CD4-positive, alpha-beta T cell treated with Interleukin-10 for 1 hour (primary cell): ENCODE measurements around the gene ALS2.
"Not testable (repeated sequence)": the region's sequence is repeated elsewhere in the genome, so short reads cannot be mapped to it uniquely, and the experiment has no call there.

ENCODE experiments used
- DNase-seq: peaks from one replicate; pipeline ENCODE4 v3.0.0-alpha.2; 2020

ALS2 gene

GRCh38 chr2:201671205-201671604 is 109.5 kb downstream of the ALS2 start:
- not testable (repeated sequence) for DNase-seq

DNA sequence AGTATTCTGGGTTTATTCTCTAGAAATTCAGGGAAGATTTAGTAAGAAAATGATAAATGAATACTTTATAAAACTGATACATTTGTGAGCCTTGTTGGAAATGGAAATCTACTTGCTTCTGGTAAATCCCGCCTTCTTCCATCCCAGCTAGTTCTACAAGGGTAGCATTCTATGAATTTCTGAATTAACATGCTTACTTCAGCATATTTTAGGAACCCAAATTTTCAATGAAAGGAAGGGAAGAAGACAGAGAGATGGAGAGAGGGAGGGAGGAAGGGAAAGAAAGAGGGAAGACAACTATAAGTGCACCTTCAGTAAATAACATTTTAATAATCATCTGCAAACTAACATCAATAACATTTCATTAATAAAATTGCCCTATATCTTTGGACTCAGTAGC is 110.9 kb downstream of the ALS2 start:
- DNase-seq, result no peak

- DNase-seq, result no peak
These were observed 112.3 kb downstream of the ALS2 start for GRCh38 chr2:201668402-201668910.

GRCh38 chr2:201664334-201664733 is 116.4 kb downstream of the ALS2 start:
- DNase-seq, result no peak

DNA sequence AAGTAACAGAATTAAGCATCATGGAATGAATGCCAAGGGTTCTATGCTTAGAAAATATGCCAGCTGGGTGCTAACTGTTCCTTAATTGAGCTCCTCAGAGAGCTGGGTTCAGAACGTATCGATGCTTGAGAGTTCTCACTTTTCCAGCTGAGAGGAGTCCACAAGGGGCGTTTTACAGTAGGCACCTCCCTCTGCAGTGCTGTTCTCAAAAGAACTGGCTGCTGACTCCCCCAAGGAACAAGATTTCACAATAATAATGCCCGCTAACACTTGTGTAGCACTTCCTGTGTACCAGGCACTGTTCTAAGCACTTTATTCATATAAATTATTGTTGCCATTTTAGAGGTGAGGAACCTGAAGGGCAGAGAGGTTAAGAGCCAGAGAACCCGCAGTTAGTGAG is 119.4 kb downstream of the ALS2 start:
- no peak for DNase-seq

GRCh38 chr2:201660293-201660895 is 120.3 kb downstream of the ALS2 start:
- no peak for DNase-seq

DNA sequence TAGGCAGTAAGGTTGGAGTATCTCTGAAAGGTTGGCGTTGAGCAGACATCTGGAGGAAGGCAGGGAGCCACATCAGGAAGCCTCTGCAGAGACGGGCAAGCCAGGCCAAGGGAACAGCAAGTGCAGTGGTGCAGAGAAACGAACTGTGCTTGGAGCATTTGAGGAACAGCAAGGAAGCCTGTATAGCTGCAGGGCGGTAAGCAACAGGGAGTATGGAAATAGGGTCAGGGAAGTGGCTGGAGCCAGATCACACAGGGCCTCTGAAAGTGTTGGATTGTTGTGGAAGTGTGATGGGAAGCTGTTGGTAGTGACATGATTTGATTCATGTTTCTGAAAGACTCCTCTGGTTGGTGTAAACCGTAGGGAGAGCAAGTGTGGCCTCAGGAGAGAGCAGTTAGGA is 124.0 kb downstream of the ALS2 start:
- no peak for DNase-seq

GRCh38 chr2:201656102-201656501 is 124.6 kb downstream of the ALS2 start:
- peak; percentile 49 for DNase-seq

- DNase-seq, result no peak
These were observed 125.9 kb downstream of the ALS2 start for GRCh38 chr2:201654616-201655384.

DNA sequence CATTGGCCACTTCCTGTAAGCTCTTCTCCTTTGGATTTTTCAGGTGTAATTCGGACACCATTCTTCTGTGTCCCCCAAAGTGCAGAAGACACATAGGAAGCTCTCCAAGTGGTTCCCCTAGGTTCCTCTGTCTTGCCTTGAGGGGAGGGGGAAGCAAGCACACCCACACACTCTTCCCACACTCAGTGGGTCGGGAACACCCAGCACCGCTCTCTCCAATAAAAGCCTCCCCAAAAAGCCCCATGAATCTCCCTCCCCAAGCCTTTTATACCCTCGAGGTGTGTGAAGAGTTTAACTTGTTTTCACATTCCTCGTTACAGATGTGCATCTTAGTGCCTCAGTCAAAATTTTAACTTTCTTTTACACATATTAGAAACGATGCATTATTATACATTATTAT is 127.5 kb downstream of the ALS2 start:
- no peak for DNase-seq
